HG02840 (cell line): Measurements from ENCODE around the gene EIF5A.
A peak's percentile ranks its signal among the peaks of the same experiment; 100 is the strongest.

ENCODE experiments used
- ATAC-seq: cut with Tn5 transposase; IDR thresholded peaks from one replicate; pipeline ENCODE4 v1.9.1; 2021; ENCODE audit warnings: mild to moderate bottlenecking, moderate library complexity, moderate number of reproducible peaks; ENCODE audit not compliant: unreplicated experiment, low FRiP score

Gene EIF5A

GRCh38 chr17:7312432-7313087 lies 5.1 kb downstream of the EIF5A start:
- no peak for ATAC-seq

- no peak for ATAC-seq
These were observed 5.9 kb downstream of the EIF5A start for GRCh38 chr17:7313088-7313889.

- no peak for ATAC-seq
These were observed 6.7 kb downstream of the EIF5A start for GRCh38 chr17:7313890-7314718.

- peak; percentile 49 for ATAC-seq
These were observed 7.5 kb downstream of the EIF5A start, which contains the start of gene GPS2 for GRCh38 chr17:7314719-7315569. Gene GPS2 (minus strand): TSS chr17:7315360. CDS start chr17:7315052, 308 bp downstream.

GRCh38 chr17:7315570-7316235 lies 8.3 kb downstream of the EIF5A start:
- ATAC-seq, result no peak

GRCh38 chr17:7317161-7317803 lies 9.9 kb downstream of the EIF5A start:
- ATAC-seq, result no peak

GRCh38 chr17:7318121-7318860 lies 10.9 kb downstream of the EIF5A start:
- ATAC-seq, result no peak

GRCh38 chr17:7321466-7321865 lies 14.0 kb downstream of the EIF5A start:
- ATAC-seq, result no peak

GRCh38 chr17:7322520-7323194 lies 15.2 kb downstream of the EIF5A start:
- ATAC-seq, result no peak

GRCh38 chr17:7323731-7324437 lies 16.5 kb downstream of the EIF5A start:
- ATAC-seq, result no peak

GRCh38 chr17:7324438-7324779 lies 17.0 kb downstream of the EIF5A start:
- ATAC-seq, result no peak

GRCh38 chr17:7325031-7325528 lies 17.7 kb downstream of the EIF5A start:
- ATAC-seq, result no peak

GRCh38 chr17:7326186-7326585 lies 18.8 kb downstream of the EIF5A start:
- no peak for ATAC-seq

- no peak for ATAC-seq
These were observed 19.6 kb downstream of the EIF5A start for GRCh38 chr17:7327056-7327455.

- ATAC-seq, result no peak
These were observed 20.1 kb downstream of the EIF5A start for GRCh38 chr17:7327501-7327900.

GRCh38 chr17:7328009-7328408 lies 20.6 kb downstream of the EIF5A start:
- no peak for ATAC-seq

- ATAC-seq, result no peak
These were observed 21.5 kb downstream of the EIF5A start, which contains the start of gene NEURL4 for GRCh38 chr17:7328840-7329373. Gene NEURL4 (minus strand): TSS chr17:7329335. CDS start chr17:7329312, 23 bp downstream.
